Neuronal stem cell (in vitro differentiated cells): Measurements from ENCODE around the gene XIRP1.
"Not testable (repeated sequence)": the region's sequence is repeated elsewhere in the genome, so short reads cannot be mapped to it uniquely, and the experiment has no call there.

ENCODE experiments used
- DNase-seq: peaks from one replicate; pipeline ENCODE4 v3.0.0-alpha.2; 2013; ENCODE audit warnings: low spot score
- H2AFZ ChIP-seq: one replicate; pipeline ENCODE4 v1.6.1; 2013; ENCODE audit warnings: mild to moderate bottlenecking, low read length, inconsistent platforms
- H2AK5ac ChIP-seq: 2 replicates; pipeline ENCODE4 v1.6.1; 2013; ENCODE audit warnings: low read depth, mild to moderate bottlenecking, inconsistent platforms, low read length, moderate library complexity, mixed read lengths
- H2BK120ac ChIP-seq: 2 replicates; pipeline ENCODE4 v1.6.1; 2013; ENCODE audit warnings: low read depth, mild to moderate bottlenecking, inconsistent platforms, low read length, moderate library complexity, mixed read lengths
- H2BK12ac ChIP-seq: one replicate; pipeline ENCODE4 v1.6.1; 2013; ENCODE audit warnings: low read length, inconsistent platforms
- H2BK15ac ChIP-seq: 2 replicates; pipeline ENCODE4 v1.6.1; 2013; ENCODE audit warnings: mild to moderate bottlenecking, low read length, inconsistent platforms, mixed read lengths
- H2BK5ac ChIP-seq: one replicate; pipeline ENCODE4 v1.6.1; 2013; ENCODE audit warnings: inconsistent platforms, mild to moderate bottlenecking, low read length, moderate library complexity
- H3K14ac ChIP-seq: one replicate; pipeline ENCODE4 v1.6.1; 2013; ENCODE audit warnings: low read length, inconsistent platforms
- H3K18ac ChIP-seq: 2 replicates; pipeline ENCODE4 v1.6.1; 2013; ENCODE audit warnings: low read length, inconsistent platforms
- H3K23ac ChIP-seq: 2 replicates; pipeline ENCODE4 v1.6.1; 2013; ENCODE audit warnings: low read depth, mild to moderate bottlenecking, mixed read lengths, low read length, inconsistent platforms; ENCODE audit not compliant: poor library complexity
- H3K27ac ChIP-seq: replicated peaks from 3 replicates; pipeline ENCODE4 v1.5.1; 2013; ENCODE audit warnings: low read length, inconsistent platforms
- H3K27me3 ChIP-seq, 3 experiments: 2 replicates each; pipeline ENCODE4 v1.6.1; 2013; ENCODE audit warnings: low read length in 3 of 3, mild to moderate bottlenecking in 2 of 3, inconsistent platforms in 1 of 3, low read depth in 1 of 3, mixed read lengths in 1 of 3, moderate library complexity in 1 of 3; ENCODE audit not compliant: control insufficient read depth in 3 of 3, insufficient read depth in 3 of 3
- H3K36me3 ChIP-seq, 2 donors: replicated peaks in 1 of 2; 2 replicates each; pipeline ENCODE4 v1.6.1; 2013; ENCODE audit warnings: low read length in 2 of 2; ENCODE audit not compliant: control insufficient read depth in 2 of 2, insufficient read depth in 2 of 2
- H3K4ac ChIP-seq: 2 replicates; pipeline ENCODE4 v1.6.1; 2013; ENCODE audit warnings: inconsistent platforms, mild to moderate bottlenecking, low read length, moderate library complexity
- H3K4me1 ChIP-seq, 2 donors: 1 replicate in 1 of 2; 2 replicates in 1 of 2; pipeline ENCODE4 v1.6.1; 2013; ENCODE audit warnings: low read length in 2 of 2, low read depth in 1 of 2; ENCODE audit not compliant: control insufficient read depth in 2 of 2, insufficient read depth in 1 of 2
- H3K4me2 ChIP-seq: one replicate; pipeline ENCODE4 v1.6.1; 2013; ENCODE audit warnings: mild to moderate bottlenecking, low read length, inconsistent platforms; ENCODE audit not compliant: insufficient read depth, poor library complexity, severe bottlenecking
- H3K4me3 ChIP-seq, 2 donors: 2 replicates each; pipeline ENCODE4 v1.5.1; 2013; ENCODE audit warnings: low read length in 2 of 2, mild to moderate bottlenecking in 2 of 2, inconsistent platforms in 1 of 2, moderate library complexity in 1 of 2
- H3K79me1 ChIP-seq: one replicate; pipeline ENCODE4 v1.6.1; 2013; ENCODE audit warnings: low read depth, mild to moderate bottlenecking, inconsistent platforms, low read length, moderate library complexity
- H3K9ac ChIP-seq: one replicate; pipeline ENCODE4 v1.6.1; 2013; ENCODE audit warnings: mild to moderate bottlenecking, low read depth, low read length, inconsistent platforms; ENCODE audit not compliant: poor library complexity
- H3K9me3 ChIP-seq, 2 donors: replicated peaks in 1 of 2; 2 replicates each; pipeline versions ENCODE3 to v1.6.1; 2013; ENCODE audit warnings: low read length in 2 of 2, mild to moderate bottlenecking in 2 of 2, inconsistent platforms in 1 of 2, low read depth in 1 of 2, mixed read lengths in 1 of 2, moderate library complexity in 1 of 2; ENCODE audit not compliant: control insufficient read depth in 2 of 2, insufficient read depth in 1 of 2
- H4K8ac ChIP-seq: one replicate; pipeline ENCODE4 v1.6.1; 2013; ENCODE audit warnings: low read depth, mild to moderate bottlenecking, inconsistent platforms, low read length, moderate library complexity
- H4K91ac ChIP-seq: one replicate; pipeline ENCODE4 v1.6.1; 2013; ENCODE audit warnings: low read length, low read depth, mild to moderate bottlenecking, inconsistent platforms; ENCODE audit not compliant: poor library complexity
- WGBS, 2 donors: extraction: QIAGEN DNeasy Blood & Tissue Kit; methylation state at CpG; one replicate each; pipeline ENCODE4 v1.1.7; 2013; ENCODE audit warnings: missing lambda C conversion rate in 2 of 2, mixed read lengths in 1 of 2; ENCODE audit not compliant: insufficient read length in 2 of 2, insufficient replicate concordance in 1 of 2; ENCODE audit errors: extremely low coverage in 2 of 2; 5-methylcytosine and 5-hydroxymethylcytosine counted together

XIRP1 gene

DNA sequence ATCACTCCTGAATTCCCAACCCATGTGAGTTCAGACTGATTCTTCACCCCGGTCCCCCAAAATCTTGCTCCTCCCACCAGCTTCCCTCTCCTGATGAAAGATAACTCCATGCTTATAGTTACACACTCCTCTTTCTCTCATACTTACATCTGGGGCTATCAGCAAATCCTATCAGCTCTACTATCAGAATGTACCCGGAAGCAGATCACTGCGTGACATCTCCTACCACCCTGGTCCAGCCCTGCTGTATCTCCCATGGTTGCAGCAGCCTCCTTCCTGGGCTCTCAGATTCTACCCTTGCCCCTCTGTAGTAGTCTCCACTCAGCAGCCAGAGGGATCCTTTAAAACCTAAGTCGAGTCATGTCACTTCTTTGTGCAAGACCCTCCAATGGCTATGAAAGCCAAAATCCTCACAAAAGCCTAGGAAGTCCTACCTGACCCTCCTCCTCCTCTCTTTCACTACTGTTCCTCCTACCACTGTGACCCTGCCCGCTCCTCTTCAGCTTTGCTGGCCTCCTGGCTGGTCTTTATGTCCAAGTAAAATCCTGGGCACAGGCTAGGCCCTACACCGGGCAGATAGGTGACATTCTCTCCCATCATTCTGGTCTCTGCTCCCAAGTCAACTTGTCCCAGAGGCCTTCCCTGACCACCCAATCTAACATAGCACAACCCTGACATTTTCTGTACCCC, 16.2 kb downstream of the XIRP1 start:
- no peak overlapping the region for H2BK12ac ChIP-seq
- H3K79me1 ChIP-seq, result no peaks in the 10 kb centered on the region
- H3K4me1 ChIP-seq, result peaks cover 12 to 16% of the 10 kb centered on the region in 2 donors
- no peak overlapping the region for H3K4ac ChIP-seq
- H2BK15ac ChIP-seq, result no peak overlapping the region
- H2AK5ac ChIP-seq, result no peak overlapping the region
- no peak overlapping the region for H3K9ac ChIP-seq
- no peak for DNase-seq
- H3K14ac ChIP-seq, result no peak overlapping the region
- H4K8ac ChIP-seq, result no peak overlapping the region
- H3K18ac ChIP-seq, result no peak overlapping the region
- H3K27me3 ChIP-seq, result peaks cover 0 to 9% (median 0%) of the 10 kb centered on the region in 3 experiments
- H2AFZ ChIP-seq, result no peak overlapping the region
- H3K9me3 ChIP-seq, result no peaks in the 10 kb centered on the region
- H2BK120ac ChIP-seq, result no peak overlapping the region
- no peak overlapping the region for H4K91ac ChIP-seq
- H3K4me3 ChIP-seq, result no peak overlapping the region
- peak overlapping the region; percentile 7 for H2BK5ac ChIP-seq
- WGBS, 2 donors, result no CpG with 5 or more reads among the region's 6 CpGs
- no peak overlapping the region for H3K4me2 ChIP-seq
- no peak overlapping the region for H3K23ac ChIP-seq
- H3K27ac ChIP-seq, result no peak overlapping the region
- no peaks in the 10 kb centered on the region for H3K36me3 ChIP-seq

- H3K4me2 ChIP-seq, result no peak overlapping the region
- DNase-seq, result no peak
- WGBS, 2 donors, result no CpG with 5 or more reads among the region's 2 CpGs
Observed at GRCh38 chr3:39173318-39174125, 18.9 kb downstream of the XIRP1 start.

GRCh38 chr3:39171860-39172259, 20.5 kb downstream of the XIRP1 start:
- Histone ChIP-seq H3K4me3 (no peak overlapping the region), H3K18ac (no peak overlapping the region), H2BK5ac (no peak overlapping the region), H3K9me3 (no peaks in the 10 kb centered on the region), H2AFZ (no peak overlapping the region), H3K79me1 (no peaks in the 10 kb centered on the region), H3K27me3 (peaks cover 0 to 3% (median 0%) of the 10 kb centered on the region in 3 experiments), H2AK5ac (no peak overlapping the region), H3K9ac (no peak overlapping the region), H3K4me1 (peaks cover 0 to 1% of the 10 kb centered on the region in 2 donors), H4K8ac (no peak overlapping the region), H3K14ac (no peak overlapping the region), H2BK15ac (no peak overlapping the region), H4K91ac (no peak overlapping the region), H3K4me2 (no peak overlapping the region), H3K23ac (no peak overlapping the region), H2BK120ac (no peak overlapping the region), H3K27ac (no peak overlapping the region), H2BK12ac (no peak overlapping the region), H3K4ac (no peak overlapping the region), H3K36me3 (no peaks in the 10 kb centered on the region)
- WGBS, 2 donors, result no CpG with 5 or more reads among the region's 2 CpGs
- DNase-seq, result no peak

More at GRCh38 chr3:39173318-39174125, 18.9 kb downstream of the XIRP1 start:
- Histone ChIP-seq H4K8ac (no peak overlapping the region), H3K4ac (no peak overlapping the region), H3K79me1 (no peaks in the 10 kb centered on the region), H3K9me3 (no peaks in the 10 kb centered on the region), H2AK5ac (no peak overlapping the region), H2BK120ac (no peak overlapping the region), H3K14ac (no peak overlapping the region), H3K18ac (no peak overlapping the region), H3K27me3 (peaks cover 0 to 3% (median 0%) of the 10 kb centered on the region in 3 experiments), H2AFZ (no peak overlapping the region), H2BK5ac (no peak overlapping the region), H2BK12ac (no peak overlapping the region), H3K9ac (no peak overlapping the region), H3K4me1 (peaks cover 2 to 7% of the 10 kb centered on the region in 2 donors), H3K36me3 (no peaks in the 10 kb centered on the region), H2BK15ac (no peak overlapping the region), H3K27ac (no peak overlapping the region), H4K91ac (no peak overlapping the region), H3K23ac (no peak overlapping the region), H3K4me3 (no peak overlapping the region)

DNA sequence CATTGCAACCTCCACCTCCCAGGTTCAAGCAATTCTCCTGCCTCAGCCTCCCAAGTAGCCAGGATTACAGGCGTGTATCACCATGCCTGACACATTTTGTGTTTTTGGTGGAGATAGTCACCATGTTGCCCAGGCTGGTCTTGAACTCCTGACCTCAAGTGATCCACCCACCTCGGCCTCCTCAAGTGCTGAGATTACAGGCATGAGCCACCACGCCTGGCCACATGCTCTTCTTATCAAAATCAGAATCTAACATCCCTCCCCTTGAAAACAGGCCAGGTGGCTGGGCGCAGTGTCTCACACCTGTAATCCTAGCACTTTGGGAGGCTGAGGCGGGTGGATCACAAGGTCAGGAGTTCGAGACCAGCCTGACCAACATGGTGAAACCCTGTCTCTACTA, 21.5 kb downstream of the XIRP1 start:
- H4K91ac ChIP-seq, H2AK5ac ChIP-seq, DNase-seq, H3K36me3 ChIP-seq, H2BK5ac ChIP-seq, H3K4me2 ChIP-seq, H3K4ac ChIP-seq, H2AFZ ChIP-seq, H3K9ac ChIP-seq, H2BK12ac ChIP-seq, H3K4me3 ChIP-seq, H2BK15ac ChIP-seq, H3K23ac ChIP-seq, H3K4me1 ChIP-seq, H3K9me3 ChIP-seq, H3K18ac ChIP-seq, H4K8ac ChIP-seq, H2BK120ac ChIP-seq, H3K27ac ChIP-seq, H3K27me3 ChIP-seq, H3K79me1 ChIP-seq, H3K14ac ChIP-seq: not testable (repeated sequence)
- WGBS, 2 donors, result no CpG with 5 or more reads among the region's 6 CpGs
